Jurkat, Clone E6-1 (cell line): ENCODE results near the gene CTSS.
"Not testable (repeated sequence)": the region's sequence is repeated elsewhere in the genome, so short reads cannot be mapped to it uniquely, and the experiment has no call there.

Experiments
- DNase-seq: peaks from one replicate; pipeline ENCODE4 v3.0.0-alpha.2; 2011; ENCODE audit warnings: low read depth, low spot score
- H3K4me3 ChIP-seq: 2 replicates; pipeline ENCODE4 v1.5.1; 2011; ENCODE audit warnings: mild to moderate bottlenecking, low read length, control low read depth, moderate library complexity

Gene CTSS

GRCh38 chr1:150778409-150778808 lies 12.8 kb upstream of the CTSS start:
- H3K4me3 ChIP-seq = no peak overlapping the region
- no peak for DNase-seq

- no peak overlapping the region for H3K4me3 ChIP-seq
- no peak for DNase-seq
Measured at GRCh38 chr1:150777544-150777943, 12.0 kb upstream of the CTSS start.

GRCh38 chr1:150775931-150776505 lies 10.4 kb upstream of the CTSS start:
- not testable (repeated sequence) for DNase-seq, H3K4me3 ChIP-seq

GRCh38 chr1:150775276-150775675 lies 9.7 kb upstream of the CTSS start:
- H3K4me3 ChIP-seq = no peak overlapping the region

GRCh38 chr1:150772326-150772725 lies 6.7 kb upstream of the CTSS start:
- no peak for DNase-seq
- H3K4me3 ChIP-seq = no peak overlapping the region

More at GRCh38 chr1:150775276-150775675, 9.7 kb upstream of the CTSS start:
- DNase-seq = no peak

GRCh38 chr1:150767704-150768103 lies 2.1 kb upstream of the CTSS start:
- not testable (repeated sequence) for DNase-seq

GRCh38 chr1:150765977-150766301 lies 361 bp upstream of the CTSS start:
- DNase-seq, H3K4me3 ChIP-seq: not testable (repeated sequence)

More at GRCh38 chr1:150767704-150768103, 2.1 kb upstream of the CTSS start:
- not testable (repeated sequence) for H3K4me3 ChIP-seq

GRCh38 chr1:150764617-150765101 lies 919 bp downstream of the CTSS start:
- no peak for DNase-seq
- no peak overlapping the region for H3K4me3 ChIP-seq

- no peak for DNase-seq
- no peak overlapping the region for H3K4me3 ChIP-seq
Measured at GRCh38 chr1:150763018-150763417, 2.6 kb downstream of the CTSS start.

GRCh38 chr1:150762552-150762951 lies 3.0 kb downstream of the CTSS start:
- H3K4me3 ChIP-seq = no peak overlapping the region
- DNase-seq = no peak

- H3K4me3 ChIP-seq = no peak overlapping the region
- DNase-seq = no peak
Measured at GRCh38 chr1:150761801-150762200, 3.8 kb downstream of the CTSS start.

GRCh38 chr1:150760013-150760412 lies 5.6 kb downstream of the CTSS start:
- H3K4me3 ChIP-seq = no peak overlapping the region
- no peak for DNase-seq

GRCh38 chr1:150753416-150753815 lies 12.2 kb downstream of the CTSS start:
- H3K4me3 ChIP-seq = no peak overlapping the region
- no peak for DNase-seq

- DNase-seq = no peak
- no peak overlapping the region for H3K4me3 ChIP-seq
Measured at GRCh38 chr1:150751443-150751842, 14.1 kb downstream of the CTSS start.

- no peak for DNase-seq
- no peak overlapping the region for H3K4me3 ChIP-seq
Measured at GRCh38 chr1:150749720-150750311, 15.8 kb downstream of the CTSS start.

GRCh38 chr1:150748878-150749719 lies 16.5 kb downstream of the CTSS start:
- DNase-seq = no peak
- H3K4me3 ChIP-seq = no peak overlapping the region

GRCh38 chr1:150730130-150730721 lies 35.4 kb downstream of the CTSS start:
- no peak overlapping the region for H3K4me3 ChIP-seq
- DNase-seq = no peak

GRCh38 chr1:150724336-150724735 lies 41.2 kb downstream of the CTSS start:
- no peak overlapping the region for H3K4me3 ChIP-seq
- no peak for DNase-seq

GRCh38 chr1:150720703-150721102 lies 44.9 kb downstream of the CTSS start, which contains the start of gene HORMAD1:
Gene HORMAD1, minus strand, starts transcription at chr1:150720895. Its CDS starts 1,390 bp downstream, at chr1:150719505.
- H3K4me3 ChIP-seq = no peak within 1 kb of the TSS
- DNase-seq = no peak

GRCh38 chr1:150720098-150720497 lies 45.5 kb downstream of the CTSS start:
- no peak for DNase-seq
- H3K4me3 ChIP-seq = no peak overlapping the region
